H1 (cell line): ENCODE results near the gene MGAT5. TPM values are rescaled to one million over a fixed set of nuclear protein-coding genes. Genes with fewer than 3 reads are reported as not detected.

Source experiments
- CTCF ChIA-PET: fragments of 300-600 bp; sonication (Branson Sonifier 250); formaldehyde crosslinking; loops from one replicate; lab custom pipeline; 2021; ENCODE audit not compliant: partially characterized antibody; lab: Charles Lee
- POLR2A ChIA-PET: fragments of 300-600 bp; sonication (Branson Sonifier 250); formaldehyde crosslinking; loops from one replicate; lab custom pipeline; 2021; ENCODE audit warnings: inconsistent platforms; ENCODE audit not compliant: partially characterized antibody; lab: Charles Lee
- DNase-seq, 2 experiments: peaks; one replicate each; pipeline versions ENCODE4 v3.0.0 to v3.0.0-alpha.2; 2010 to 2022; ENCODE audit warnings: low spot score in 2 of 2, low read depth in 1 of 2, mixed read lengths in 1 of 2
- FAIRE-seq: peaks from 2 replicates; lab custom pipeline; 2011; peaks lifted over from hg19 to GRCh38; lab: Jason Lieb, UNC
- H2AFZ ChIP-seq: 2 replicates; pipeline ENCODE4 v1.8.1; 2012; ENCODE audit warnings: low read length, inconsistent platforms
- H2AK5ac ChIP-seq: 2 replicates; pipeline ENCODE4 v1.6.1; 2013; ENCODE audit warnings: low read depth, low read length
- H2BK120ac ChIP-seq: replicated peaks from 2 replicates; pipeline ENCODE3; 2013; ENCODE audit warnings: low read depth, low read length, inconsistent platforms
- H2BK12ac ChIP-seq: 2 replicates; pipeline ENCODE4 v1.6.1; 2013; ENCODE audit warnings: low read depth, low read length
- H2BK15ac ChIP-seq: 2 replicates; pipeline ENCODE4 v1.6.1; 2013; ENCODE audit warnings: low read length
- H2BK20ac ChIP-seq: 2 replicates; pipeline ENCODE4 v1.6.1; 2013; ENCODE audit warnings: low read length
- H2BK5ac ChIP-seq: 2 replicates; pipeline ENCODE4 v1.6.1; 2013; ENCODE audit warnings: low read depth, low read length
- H3K14ac ChIP-seq: 2 replicates; pipeline ENCODE4 v1.6.1; 2013; ENCODE audit warnings: inconsistent platforms; ENCODE audit not compliant: insufficient read length
- H3K18ac ChIP-seq: 2 replicates; pipeline ENCODE4 v1.6.1; 2013; ENCODE audit warnings: low read length; ENCODE audit errors: extremely low read depth
- H3K23ac ChIP-seq: 2 replicates; pipeline ENCODE4 v1.6.1; 2013; ENCODE audit warnings: inconsistent platforms; ENCODE audit not compliant: insufficient read length
- H3K23me2 ChIP-seq: 2 replicates; pipeline ENCODE4 v1.6.1; 2013; ENCODE audit warnings: low read depth, low read length
- H3K27ac ChIP-seq: 2 replicates; pipeline ENCODE4 v1.6.1; 2011; ENCODE audit warnings: low read depth, low read length, inconsistent platforms
- H3K27me3 ChIP-seq, 4 experiments: replicated peaks in 1 of 4; 1 replicate in 1 of 4; 2 replicates in 3 of 4; pipeline versions ENCODE4 v1.6.1 to v1.8.1; 2011 to 2013; ENCODE audit warnings: low read length in 3 of 4, mild to moderate bottlenecking in 3 of 4, inconsistent platforms in 2 of 4, mixed read lengths in 2 of 4, moderate library complexity in 1 of 4; ENCODE audit not compliant: control insufficient read depth in 3 of 4, insufficient read depth in 3 of 4; ENCODE audit errors: extremely low read depth in 1 of 4
- H3K36me3 ChIP-seq, 4 experiments: 2 replicates each; pipeline versions ENCODE4 v1.6.1 to v1.8.1; 2011 to 2013; ENCODE audit warnings: mild to moderate bottlenecking in 4 of 4, low read length in 3 of 4, moderate library complexity in 2 of 4, control low read depth in 1 of 4, inconsistent platforms in 1 of 4; ENCODE audit not compliant: insufficient read depth in 4 of 4, control insufficient read depth in 2 of 4
- H3K4ac ChIP-seq: replicated peaks from 2 replicates; pipeline ENCODE3; 2013; ENCODE audit warnings: low read length, low read depth, mixed read lengths, inconsistent platforms; ENCODE audit not compliant: insufficient read length
- H3K4me1 ChIP-seq, 4 experiments: replicated peaks in 1 of 4; 1 replicate in 1 of 4; 2 replicates in 3 of 4; pipeline versions ENCODE4 v1.6.1 to v1.8.1; 2011 to 2013; ENCODE audit warnings: low read length in 3 of 4, inconsistent platforms in 2 of 4, mixed read lengths in 1 of 4; ENCODE audit not compliant: insufficient read depth in 4 of 4, control insufficient read depth in 3 of 4
- H3K4me2 ChIP-seq, 2 experiments: 2 replicates each; pipeline versions ENCODE4 v1.6.1 to v1.8.1; 2011 to 2013; ENCODE audit warnings: low read depth in 2 of 2, low read length in 2 of 2, control low read depth in 1 of 2, inconsistent platforms in 1 of 2, mild to moderate bottlenecking in 1 of 2; ENCODE audit not compliant: insufficient read depth in 1 of 2
- H3K4me3 ChIP-seq, 4 experiments: fragments of 200-600, 300-600 bp in 1 of 4; sonication (generic), shearing (Covaris generic), sonication (Bioruptor Twin) in 1 of 4; 2 replicates each; pipeline versions ENCODE4 v1.5.1 to v1.8.1; 2011 to 2016; ENCODE audit warnings: low read length in 4 of 4, low read depth in 3 of 4, control low read depth in 2 of 4, inconsistent platforms in 2 of 4, mild to moderate bottlenecking in 2 of 4, mixed read lengths in 1 of 4, moderate library complexity in 1 of 4; ENCODE audit not compliant: insufficient read depth in 2 of 4; ENCODE audit errors: extremely low read depth in 1 of 4
- H3K56ac ChIP-seq: replicated peaks from 2 replicates; pipeline ENCODE3; 2013; ENCODE audit warnings: low read depth, mild to moderate bottlenecking, mixed read lengths, low read length, inconsistent platforms; ENCODE audit not compliant: insufficient read length
- H3K79me1 ChIP-seq: 2 replicates; pipeline ENCODE4 v1.6.1; 2013; ENCODE audit warnings: low read depth, low read length, control low read depth
- H3K79me2 ChIP-seq, 2 experiments: 2 replicates each; pipeline versions ENCODE4 v1.6.1 to v1.8.1; 2012 to 2013; ENCODE audit warnings: low read length in 2 of 2, mild to moderate bottlenecking in 2 of 2, inconsistent platforms in 1 of 2; ENCODE audit not compliant: insufficient read depth in 2 of 2, control insufficient read depth in 1 of 2
- H3K9ac ChIP-seq, 4 experiments: replicated peaks in 1 of 4; 1 replicate in 1 of 4; 2 replicates in 3 of 4; pipeline versions ENCODE4 v1.6.1 to v1.8.1; 2011 to 2013; ENCODE audit warnings: low read depth in 3 of 4, low read length in 3 of 4, control low read depth in 2 of 4, mild to moderate bottlenecking in 2 of 4, moderate library complexity in 2 of 4, inconsistent platforms in 1 of 4; ENCODE audit errors: extremely low read depth in 1 of 4
- H3K9me3 ChIP-seq, 2 experiments: 2 replicates each; pipeline versions ENCODE4 v1.6.1 to v1.8.1; 2012 to 2013; ENCODE audit warnings: mild to moderate bottlenecking in 2 of 2, moderate library complexity in 2 of 2, control low read depth in 1 of 2, inconsistent platforms in 1 of 2, low read depth in 1 of 2, low read length in 1 of 2, mixed read lengths in 1 of 2; ENCODE audit not compliant: insufficient read depth in 2 of 2
- H4K20me1 ChIP-seq, 2 experiments: replicated peaks in 1 of 2; 2 replicates each; pipeline versions ENCODE3 to v1.8.1; 2011 to 2013; ENCODE audit warnings: inconsistent platforms in 2 of 2, low read length in 2 of 2, mild to moderate bottlenecking in 1 of 2; ENCODE audit not compliant: insufficient read depth in 2 of 2, control insufficient read depth in 1 of 2
- H4K5ac ChIP-seq: 2 replicates; pipeline ENCODE4 v1.6.1; 2013; ENCODE audit warnings: low read length, low read depth, mixed read lengths, inconsistent platforms; ENCODE audit not compliant: insufficient read length
- H4K8ac ChIP-seq: 2 replicates; pipeline ENCODE4 v1.8.0; 2013; ENCODE audit warnings: mild to moderate bottlenecking, moderate library complexity, low read length, inconsistent platforms; ENCODE audit not compliant: insufficient read depth; ENCODE audit errors: extremely low read depth
- H4K91ac ChIP-seq: replicated peaks from 2 replicates; pipeline ENCODE3; 2013; ENCODE audit warnings: low read length, mixed read lengths, inconsistent platforms; ENCODE audit not compliant: insufficient read length
- ASH2L ChIP-seq: fragments of 200-600, 300-600 bp; sonication (generic); IDR thresholded peaks from one replicate; pipeline ENCODE4 v1.7.1; 2017; ENCODE audit warnings: low read length
- KDM5A ChIP-seq: fragments of 200-600 bp; IDR thresholded peaks from 2 replicates; pipeline ENCODE4 v1.7.1; 2012; ENCODE audit warnings: mild to moderate bottlenecking, low read length, inconsistent platforms, mixed read lengths
- MAFK ChIP-seq: IDR thresholded peaks from 2 replicates; pipeline ENCODE4 v1.6.1; 2012; ENCODE audit warnings: low read depth, mild to moderate bottlenecking, improper control_type of control experiment, low read length
- SAP30 ChIP-seq: fragments of 300-600 bp; sonication (generic); IDR thresholded peaks from 2 replicates; pipeline ENCODE4 v1.7.1; 2012; ENCODE audit warnings: low read length, moderate library complexity, mild to moderate bottlenecking, inconsistent platforms; ENCODE audit not compliant: insufficient read depth, insufficient replicate concordance
- SIN3A ChIP-seq, 2 experiments: IDR thresholded peaks in 1 of 2; conservative IDR thresholded peaks in 1 of 2; 2 replicates each; pipeline ENCODE4 v1.6.1; 2011 to 2012; ENCODE audit warnings: low read length in 2 of 2, improper control_type of control experiment in 1 of 2, low read depth in 1 of 2, mild to moderate bottlenecking in 1 of 2
- SP4 ChIP-seq: IDR thresholded peaks from 2 replicates; pipeline ENCODE4 v1.6.1; 2012; ENCODE audit warnings: low read length, inconsistent platforms
- TBP ChIP-seq: IDR thresholded peaks from 2 replicates; pipeline ENCODE4 v1.6.1; 2011; ENCODE audit warnings: low read depth, low read length, improper control_type of control experiment
- WGBS, 2 experiments: shearing (Covaris generic) in 1 of 2; methylation state at CpG; one replicate each; pipeline versions ENCODE4 v1.1.6 to v1.1.7; 2013 to 2015; ENCODE audit warnings: low lambda C conversion rate in 2 of 2, mixed read lengths in 2 of 2, inconsistent platforms in 1 of 2, low coverage in 1 of 2, missing lambda C conversion rate in 1 of 2; ENCODE audit not compliant: insufficient replicate concordance in 2 of 2, insufficient coverage in 1 of 2, insufficient read length in 1 of 2; ENCODE audit errors: extremely low coverage in 1 of 2, missing lambda C conversion rate in 1 of 2; 5-methylcytosine and 5-hydroxymethylcytosine counted together
- polyA plus RNA-seq, 7 experiments: library from polyadenylated mRNA; depleted of rRNA in 3 of 7; stranded (reverse) in 5 of 7; unstranded in 2 of 7; fragments of >200 nt in 5 of 7; fragments of 200-250 nt in 2 of 7; gene quantifications; 1 replicate in 5 of 7; 2 replicates in 1 of 7; 4 replicates in 1 of 7; pipeline versions ENCODE4 v1.2.1 to v1.2.3, GENCODE V29; 2011 to 2013; ENCODE audit warnings: missing spikeins in 2 of 7, mixed read lengths in 2 of 7
- total RNA-seq: library from RNA; stranded (reverse); fragmentation: NEBNext Ultra II Directional; extraction: Animal tissue kit (Norgen Biotek cat#: 25700); gene quantifications from 2 replicates; pipeline ENCODE4 v1.2.1, GENCODE V29; 2021

The MGAT5 gene
- total and polyA plus RNA-seq, 2 of the 8 experiments (the other 6 are each of a cell fraction or from before 2014, with no cell fraction given): 11.2 to 49.2 TPM

GRCh38 chr2:134438371-134438770, 184.5 kb downstream of the MGAT5 start:
- H2BK20ac ChIP-seq: no peak overlapping the region
- no peak for TF ChIP-seq MAFK
- TF ChIP-seq SAP30: no peak
- no peak for TF ChIP-seq KDM5A
- TF ChIP-seq TBP: no peak
- no peak for TF ChIP-seq SP4
- TF ChIP-seq ASH2L: no peak
- TF ChIP-seq SIN3A (conservative IDR thresholded peaks at IDR 0.05 in 1 of 2, IDR thresholded peaks at IDR 0.05 in 1 of 2; ENCODE audit: low read depth in 1 of 2, low read length in 2 of 2): no peak
- no peak overlapping the region for H3K27ac ChIP-seq
- H3K23me2 ChIP-seq: peaks cover 2% of the 10 kb centered on the region; the same call in 1 of the 2 replicates
- no peak overlapping the region for H2BK12ac ChIP-seq
- H4K5ac ChIP-seq: no peak overlapping the region
- H3K79me2 ChIP-seq: no peaks in the 10 kb centered on the region
- no peak overlapping the region for H3K9ac ChIP-seq
- ChIA-PET CTCF (interaction anchor here (1.0 to 10.9 kb wide), 3 partner anchors 11 to 46 kb away, joined by 3 to 132 read pairs (median 3); no protein-coding TSS in a partner anchor), POLR2A (no interaction called here)
- H3K9me3 ChIP-seq: no peaks in the 10 kb centered on the region
- H2BK15ac ChIP-seq: no peak overlapping the region
- H2AK5ac ChIP-seq: no peak overlapping the region
- 94% methylated on average over 3 of the region's 3 CpGs; no CpG with 5 or more reads in 1 of the 2 experiments for WGBS, 2 experiments
- no peak overlapping the region for H3K4me2 ChIP-seq
- no peak overlapping the region for H4K8ac ChIP-seq
- H3K36me3 ChIP-seq: no peaks in the 10 kb centered on the region
- H3K18ac ChIP-seq: no peak overlapping the region
- no peak overlapping the region for H4K91ac ChIP-seq
- no peak overlapping the region for H2BK120ac ChIP-seq
- no peak overlapping the region for H2AFZ ChIP-seq
- H3K79me1 ChIP-seq: no peaks in the 10 kb centered on the region; the same call in 1 of the 2 replicates
- no peak overlapping the region for H3K4me3 ChIP-seq
- no peak overlapping the region for H3K23ac ChIP-seq
- no peaks in the 10 kb centered on the region for H3K4me1 ChIP-seq
- H3K4ac ChIP-seq: no peak overlapping the region
- FAIRE-seq: no peak
- H3K14ac ChIP-seq: no peak overlapping the region
- no peak overlapping the region for H2BK5ac ChIP-seq
- H3K56ac ChIP-seq: no peak overlapping the region
- peaks cover 0 to 2% of the 10 kb centered on the region in 2 experiments for H4K20me1 ChIP-seq
- no peak for DNase-seq
- H3K27me3 ChIP-seq: peaks cover 0 to 5% (median 2%) of the 10 kb centered on the region in 4 experiments; a peak in 4 of 7 replicates
